Duodenal mucosa (tissue), 2 donors: Measurements from ENCODE around the gene CAMTA1.

Experiments
- H3K27ac ChIP-seq: one replicate; pipeline ENCODE4 v1.7.0; 2013; ENCODE audit warnings: low read depth, low read length
- H3K27me3 ChIP-seq, 2 donors: one replicate each; pipeline ENCODE4 v1.7.0; 2013; ENCODE audit warnings: low read length in 2 of 2, control low read depth in 1 of 2; ENCODE audit not compliant: insufficient read depth in 2 of 2, control insufficient read depth in 1 of 2
- H3K36me3 ChIP-seq, 2 donors: one replicate each; pipeline ENCODE4 v1.7.0; 2013; ENCODE audit warnings: low read length in 2 of 2, control low read depth in 1 of 2; ENCODE audit not compliant: insufficient read depth in 2 of 2, control insufficient read depth in 1 of 2
- H3K4me1 ChIP-seq, 2 donors: one replicate each; pipeline ENCODE4 v1.7.0; 2013; ENCODE audit warnings: low read length in 2 of 2, control low read depth in 1 of 2; ENCODE audit not compliant: insufficient read depth in 2 of 2, control insufficient read depth in 1 of 2
- H3K4me3 ChIP-seq, 2 donors: one replicate each; pipeline ENCODE4 v1.7.0; 2013; ENCODE audit warnings: low read length in 2 of 2, low read depth in 1 of 2
- H3K9ac ChIP-seq, 2 donors: one replicate each; pipeline ENCODE4 v1.7.0; 2013; ENCODE audit warnings: low read length in 2 of 2, low read depth in 1 of 2
- H3K9me3 ChIP-seq, 2 donors: one replicate each; pipeline ENCODE4 v1.7.0; 2013; ENCODE audit warnings: low read length in 2 of 2, control low read depth in 1 of 2; ENCODE audit not compliant: control insufficient read depth in 1 of 2

Gene CAMTA1

DNA sequence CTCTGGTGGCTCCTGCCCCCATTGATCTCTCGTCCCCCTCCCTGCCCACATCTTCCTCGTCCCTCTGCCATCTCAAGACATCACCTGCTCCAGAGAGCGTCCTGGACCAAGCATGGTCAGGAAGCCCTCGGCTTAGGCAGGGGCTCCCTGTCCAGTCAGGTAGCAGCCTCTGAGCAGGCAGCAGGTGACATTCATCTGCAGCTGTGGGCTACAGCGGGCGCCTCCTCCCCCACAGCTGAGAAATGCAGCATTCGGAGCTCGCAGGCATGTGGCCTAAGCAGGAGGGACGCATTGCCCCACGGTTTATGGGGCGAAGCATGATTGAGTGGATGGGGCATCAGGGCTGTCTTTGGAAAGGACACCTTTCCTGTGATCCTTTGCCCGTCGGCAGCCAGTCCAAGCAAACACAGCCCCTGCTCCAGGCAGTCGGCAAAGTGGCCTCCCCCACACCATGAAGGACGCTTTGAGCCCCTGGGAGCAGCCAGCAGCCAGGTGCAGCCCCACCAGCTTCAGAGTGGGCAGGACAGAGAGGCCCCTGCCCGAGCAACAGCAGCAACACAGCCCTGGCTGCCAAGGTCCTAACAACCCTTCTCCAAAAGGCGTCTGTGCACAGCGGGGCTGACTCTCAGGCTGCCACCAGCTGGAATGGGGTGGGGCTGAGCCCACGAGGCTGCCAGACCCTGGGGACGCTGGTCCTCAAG lies 751.8 kb downstream of the CAMTA1 start:
- Histone ChIP-seq H3K27ac (no peak overlapping the region), H3K36me3 (no peaks in the 10 kb centered on the region), H3K27me3 (peaks cover 0 to 9% of the 10 kb centered on the region in 2 donors), H3K4me1 (peaks cover 0 to 3% of the 10 kb centered on the region in 2 donors), H3K9me3 (no peaks in the 10 kb centered on the region), H3K9ac (no peak overlapping the region), H3K4me3 (no peak overlapping the region)

DNA sequence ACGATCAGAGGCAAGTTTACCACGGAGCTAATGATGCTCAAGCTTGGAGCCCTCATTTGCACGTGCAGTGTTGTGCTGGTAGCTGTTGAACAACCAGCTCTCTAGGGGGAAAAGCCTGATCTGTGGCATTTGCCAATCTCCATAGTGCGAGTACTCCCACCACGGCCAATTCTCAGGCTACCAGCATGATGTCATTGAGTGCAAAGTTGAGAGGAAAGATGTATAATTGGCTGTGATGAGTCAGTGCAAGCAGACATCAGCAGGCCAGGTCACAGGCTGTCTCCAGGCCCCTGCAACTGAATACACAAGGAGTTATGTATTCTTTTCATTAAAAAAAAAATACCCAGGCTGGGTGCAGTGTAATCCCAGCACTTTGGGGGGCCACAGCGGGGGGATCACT lies 752.8 kb downstream of the CAMTA1 start:
- no peaks in the 10 kb centered on the region for H3K36me3 ChIP-seq
- H3K27me3 ChIP-seq = peaks cover 0 to 9% of the 10 kb centered on the region in 2 donors
- no peak overlapping the region for H3K27ac ChIP-seq
- H3K4me1 ChIP-seq = peaks cover 0 to 3% of the 10 kb centered on the region in 2 donors
- H3K9me3 ChIP-seq = no peaks in the 10 kb centered on the region
- no peak overlapping the region for H3K9ac ChIP-seq
- no peak overlapping the region for H3K4me3 ChIP-seq

DNA sequence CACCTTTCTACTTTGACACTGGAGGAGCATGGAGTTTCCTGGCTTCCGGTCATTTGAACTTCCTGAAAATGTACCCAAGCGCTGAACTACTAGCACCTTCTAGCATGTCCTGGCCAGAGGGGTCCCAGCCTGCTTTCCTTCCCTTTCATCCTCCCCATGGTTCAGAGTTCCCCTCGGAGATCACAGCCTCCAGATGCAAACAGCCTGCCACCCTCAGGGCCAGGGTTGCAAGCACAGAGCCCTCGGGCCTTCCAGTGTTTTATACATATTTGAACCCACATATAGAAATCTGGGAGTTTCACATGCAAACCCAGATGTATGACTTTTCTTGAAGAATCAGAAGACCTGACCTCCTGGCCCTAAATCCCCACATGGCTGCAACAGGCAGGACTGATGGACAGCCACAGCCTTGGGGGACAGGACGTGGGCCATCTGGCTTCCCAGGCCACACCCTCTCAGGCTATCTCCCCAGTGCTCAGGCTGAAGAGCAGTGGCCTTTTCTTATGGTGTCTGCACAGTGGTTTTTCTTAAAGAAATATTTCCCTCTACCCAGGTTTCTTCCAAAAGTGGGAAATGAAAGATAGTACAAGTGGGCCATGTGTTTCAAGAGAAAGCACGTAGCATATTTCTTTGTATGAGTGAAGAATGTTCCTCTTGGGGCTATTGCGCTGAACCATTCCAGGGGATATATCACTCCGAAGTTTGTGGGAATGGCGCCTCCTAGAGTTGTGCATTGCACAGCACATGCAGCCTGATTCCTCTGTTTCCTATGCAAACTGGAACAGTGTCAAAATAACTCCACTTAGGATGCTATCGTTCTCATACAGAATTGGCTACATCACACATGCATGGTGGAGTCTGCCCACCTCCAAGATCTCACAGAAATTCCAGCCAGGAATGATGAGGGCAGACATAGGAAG lies 753.9 kb downstream of the CAMTA1 start:
- Histone ChIP-seq H3K4me3 (no peak overlapping the region), H3K9me3 (no peaks in the 10 kb centered on the region)

DNA sequence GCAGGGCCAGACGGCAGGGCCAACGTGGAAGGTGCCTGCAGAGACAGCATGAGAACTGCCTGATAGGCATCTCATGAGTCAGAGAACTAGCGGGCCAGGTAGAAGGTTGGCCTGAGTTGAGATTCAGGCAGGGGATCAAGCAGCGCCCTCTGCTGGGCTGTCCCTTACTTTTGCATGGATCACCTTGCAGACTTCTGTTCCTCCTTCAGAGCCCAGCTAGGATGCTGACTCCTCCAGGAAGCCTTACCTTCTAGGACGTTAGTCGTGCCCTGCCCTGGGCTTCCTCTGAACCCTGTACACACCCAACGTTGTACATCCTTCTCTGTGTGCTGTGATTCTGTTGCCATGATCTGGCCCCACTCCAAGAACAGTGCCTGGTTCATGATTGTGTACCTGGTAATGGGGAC lies 754.5 kb downstream of the CAMTA1 start:
- Histone ChIP-seq H3K36me3 (no peaks in the 10 kb centered on the region), H3K4me1 (peaks cover 0 to 3% of the 10 kb centered on the region in 2 donors), H3K9me3 (no peaks in the 10 kb centered on the region), H3K9ac (no peak overlapping the region), H3K27ac (no peak overlapping the region), H3K27me3 (peaks cover 0 to 9% of the 10 kb centered on the region in 2 donors), H3K4me3 (no peak overlapping the region)

More for the DNA sequence above, 753.9 kb downstream of the CAMTA1 start:
- Histone ChIP-seq H3K36me3 (no peaks in the 10 kb centered on the region), H3K27me3 (peaks cover 0 to 9% of the 10 kb centered on the region in 2 donors), H3K9ac (no peak overlapping the region), H3K27ac (no peak overlapping the region), H3K4me1 (peaks cover 0 to 3% of the 10 kb centered on the region in 2 donors)

DNA sequence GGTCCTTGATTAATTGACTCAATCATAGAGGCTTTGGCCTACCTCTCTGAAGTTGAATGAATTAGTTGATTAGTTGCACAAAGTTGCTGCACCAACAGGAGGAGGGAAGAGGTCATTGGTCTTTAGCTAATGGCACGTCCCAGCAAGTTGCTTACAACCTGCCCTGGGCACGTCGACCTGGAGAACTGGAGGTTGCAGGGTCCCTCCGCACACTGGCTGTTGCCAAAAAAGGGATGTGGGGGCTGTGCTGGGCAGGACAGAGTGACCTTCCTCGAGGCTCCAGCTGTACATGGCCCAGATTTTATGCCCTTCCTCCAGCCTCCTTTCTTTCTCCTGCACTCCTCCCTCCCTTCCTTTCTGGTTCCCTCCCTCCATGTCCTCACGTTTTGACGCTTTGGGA lies 755.6 kb downstream of the CAMTA1 start:
- H3K36me3 ChIP-seq = no peaks in the 10 kb centered on the region
- H3K9ac ChIP-seq = no peak overlapping the region
- no peak overlapping the region for H3K27ac ChIP-seq
- H3K27me3 ChIP-seq = peaks cover 0 to 9% of the 10 kb centered on the region in 2 donors
- no peaks in the 10 kb centered on the region for H3K9me3 ChIP-seq
- peaks cover 0 to 3% of the 10 kb centered on the region in 2 donors for H3K4me1 ChIP-seq
- H3K4me3 ChIP-seq = no peak overlapping the region

DNA sequence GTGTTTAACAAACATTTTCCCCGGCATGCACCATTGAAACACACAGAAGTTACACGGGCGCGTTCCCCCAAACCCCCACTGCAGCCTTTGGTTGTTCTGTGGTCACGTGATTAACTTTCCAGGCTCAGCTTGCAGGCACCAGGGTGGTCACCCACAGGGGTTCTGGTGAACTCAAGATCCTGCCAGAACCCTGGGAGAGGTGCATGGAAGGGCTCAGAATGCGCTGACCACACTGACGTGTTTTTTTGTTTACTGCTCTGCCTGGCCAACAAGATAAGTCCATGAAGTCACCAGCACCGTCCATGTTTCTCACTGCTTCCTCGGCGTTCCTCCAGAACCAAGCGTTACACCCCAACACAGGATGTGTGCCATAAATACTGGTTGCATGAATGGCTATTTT lies 756.4 kb downstream of the CAMTA1 start:
- H3K36me3 ChIP-seq = no peaks in the 10 kb centered on the region
- H3K9me3 ChIP-seq = no peaks in the 10 kb centered on the region
- H3K9ac ChIP-seq = no peak overlapping the region
- H3K4me1 ChIP-seq = peaks cover 0 to 3% of the 10 kb centered on the region in 2 donors
- no peak overlapping the region for H3K27ac ChIP-seq
- peaks cover 0 to 8% of the 10 kb centered on the region in 2 donors for H3K27me3 ChIP-seq
- no peak overlapping the region for H3K4me3 ChIP-seq

DNA sequence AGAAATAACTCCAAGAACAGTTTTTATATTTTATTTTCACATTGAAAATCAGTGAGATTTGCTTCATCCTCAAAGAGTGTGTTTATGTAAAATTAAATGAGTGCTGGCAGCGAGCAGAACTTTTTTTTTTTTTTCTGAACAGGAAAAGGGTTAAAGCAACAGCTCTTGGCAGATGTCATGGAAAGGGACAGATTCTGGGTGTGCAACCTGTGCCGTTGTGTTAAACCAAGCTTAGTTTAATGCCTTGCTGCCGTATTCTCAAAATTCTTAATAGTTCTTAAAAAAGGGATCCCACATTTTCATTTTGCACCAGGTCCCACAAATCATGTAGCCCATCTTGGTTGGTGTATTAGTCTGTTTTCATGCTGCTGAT lies 758.5 kb downstream of the CAMTA1 start:
- Histone ChIP-seq H3K4me3 (no peak overlapping the region), H3K9me3 (no peaks in the 10 kb centered on the region), H3K9ac (no peak overlapping the region), H3K36me3 (no peaks in the 10 kb centered on the region), H3K4me1 (peaks cover 0 to 3% of the 10 kb centered on the region in 2 donors), H3K27me3 (no peaks in the 10 kb centered on the region), H3K27ac (no peak overlapping the region)

DNA sequence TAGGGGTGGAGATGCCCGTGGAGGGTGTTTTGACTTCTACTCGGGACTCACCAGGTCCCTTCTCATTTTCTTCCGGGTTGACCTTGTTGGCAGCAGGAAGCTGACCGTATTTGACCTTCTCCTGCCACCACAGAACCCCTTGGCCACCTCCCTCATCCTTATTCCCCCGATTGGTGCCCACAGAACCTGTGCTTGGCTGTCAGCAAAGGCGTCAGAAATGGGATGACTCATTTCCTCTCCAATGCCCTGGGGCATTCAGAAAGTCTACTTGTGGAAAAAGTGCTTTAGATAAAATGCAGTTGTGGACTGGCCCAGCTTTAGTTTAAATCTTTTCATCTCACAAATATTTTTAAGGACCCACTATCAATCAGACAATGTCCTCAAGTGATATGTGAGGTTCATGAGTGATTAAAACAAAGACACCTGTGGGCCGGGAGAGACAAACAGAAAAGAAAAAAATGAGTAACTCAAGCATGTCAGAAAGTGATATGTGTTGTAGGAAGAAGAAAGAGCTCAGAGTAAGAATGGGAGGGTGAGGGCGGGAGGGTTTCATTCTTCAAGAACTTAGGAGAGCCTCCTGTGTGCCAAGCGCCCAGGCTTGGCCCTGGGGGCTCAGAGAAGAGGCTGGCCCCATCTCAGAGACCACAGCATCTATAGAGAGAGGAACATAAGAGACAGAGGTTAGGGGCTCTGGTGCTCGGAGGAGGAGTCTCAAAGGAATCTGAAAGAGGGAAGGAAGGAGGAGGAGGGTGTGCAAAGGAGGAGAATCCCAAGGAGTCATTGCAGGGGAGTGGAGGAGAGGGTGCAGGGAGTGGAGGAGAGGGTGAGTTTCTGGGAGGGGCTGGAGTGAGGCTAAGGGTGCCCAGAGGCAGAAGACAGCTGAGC lies 764.3 kb downstream of the CAMTA1 start:
- no peak overlapping the region for H3K27ac ChIP-seq
- no peaks in the 10 kb centered on the region for H3K9me3 ChIP-seq
- no peak overlapping the region for H3K4me3 ChIP-seq
- no peaks in the 10 kb centered on the region for H3K36me3 ChIP-seq
- peak overlapping the region in 1 of 2 donors; percentile 35 for H3K9ac ChIP-seq
- H3K27me3 ChIP-seq = no peaks in the 10 kb centered on the region
- peaks cover 14 to 23% of the 10 kb centered on the region in 2 donors for H3K4me1 ChIP-seq

DNA sequence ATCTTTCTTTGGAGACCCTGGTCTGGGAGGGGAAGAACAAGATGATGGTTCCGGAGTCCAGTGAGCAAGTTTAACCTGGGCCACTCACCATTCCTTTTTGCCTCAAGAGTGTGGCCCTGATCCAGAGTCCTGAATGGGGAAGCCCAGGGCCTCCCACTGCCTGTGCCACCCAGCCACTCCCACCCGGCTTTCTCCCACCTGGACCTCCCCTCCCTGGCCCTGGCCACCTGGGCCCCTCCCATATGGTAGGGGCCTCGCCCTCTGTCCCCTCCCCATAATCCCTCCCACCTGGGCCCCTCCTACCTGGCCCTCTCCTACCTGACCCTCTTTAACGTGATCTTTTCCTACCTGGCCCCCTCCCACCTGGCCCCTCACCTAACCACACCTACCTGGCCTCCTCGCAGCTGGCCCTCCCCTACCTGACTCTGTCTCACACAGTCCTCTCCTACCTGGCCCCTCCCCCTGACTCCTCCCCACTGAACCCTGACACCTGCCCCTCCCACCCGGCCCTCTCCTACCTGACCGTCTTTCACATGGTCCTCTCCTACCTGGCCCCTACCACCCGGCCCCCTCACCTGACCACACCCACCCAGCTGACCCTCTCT lies 765.1 kb downstream of the CAMTA1 start:
- no peaks in the 10 kb centered on the region for H3K9me3 ChIP-seq
- peak overlapping the region in 1 of 2 donors; percentile 35 for H3K9ac ChIP-seq
- peaks cover 14 to 23% of the 10 kb centered on the region in 2 donors for H3K4me1 ChIP-seq
- H3K27me3 ChIP-seq = no peaks in the 10 kb centered on the region
- no peak overlapping the region for H3K4me3 ChIP-seq
- peak overlapping the region; percentile 7 for H3K27ac ChIP-seq
- H3K36me3 ChIP-seq = no peaks in the 10 kb centered on the region
